ENCODE measurements around the gene TOM1.

The TOM1 gene

DNA sequence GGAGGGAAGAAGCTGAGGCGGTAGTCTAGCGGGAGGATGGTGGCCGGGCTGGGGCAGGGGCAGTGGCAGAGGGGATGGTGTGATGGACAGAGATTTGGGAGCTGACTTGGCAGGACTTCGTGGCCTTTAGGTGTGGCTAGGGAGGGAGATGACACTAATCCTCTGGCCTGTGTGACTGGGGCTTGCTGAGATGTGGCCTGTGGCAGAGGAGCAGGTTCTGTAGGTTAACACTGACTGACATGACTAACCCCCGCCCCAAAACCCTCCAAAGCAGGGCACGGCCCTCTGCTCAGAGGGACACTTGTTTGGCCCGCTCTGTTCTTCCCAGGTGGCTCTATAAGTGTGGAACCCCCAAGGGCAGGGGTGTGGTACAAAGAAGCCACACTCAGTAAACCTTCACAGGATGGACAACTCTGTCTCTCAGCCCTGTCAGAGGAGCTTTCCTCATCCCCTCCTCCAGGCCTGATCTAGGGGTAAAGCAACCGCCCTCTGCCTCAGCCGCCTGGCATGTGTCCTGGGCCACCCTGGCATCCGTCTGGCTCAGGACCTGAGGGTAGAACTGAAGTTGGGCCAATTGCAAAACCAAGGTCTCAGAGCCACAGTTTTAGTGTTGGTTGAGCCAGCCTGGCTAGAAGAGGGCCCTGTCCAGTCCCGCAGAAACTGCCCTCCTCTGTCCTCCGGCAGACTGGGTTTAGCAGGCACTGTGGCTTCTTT, 15.6 kb downstream of the TOM1 start:
- no peaks in the 10 kb centered on the region for H3K36me3 Mint-ChIP-seq
- no peak overlapping the region for H3K4me3 Mint-ChIP-seq
- H3K9me3 Mint-ChIP-seq = no peaks in the 10 kb centered on the region
- no peaks in the 10 kb centered on the region for H3K27me3 Mint-ChIP-seq
- H3K4me1 Mint-ChIP-seq = peaks cover 46% of the 10 kb centered on the region
- H3K27ac Mint-ChIP-seq = no peak overlapping the region

DNA sequence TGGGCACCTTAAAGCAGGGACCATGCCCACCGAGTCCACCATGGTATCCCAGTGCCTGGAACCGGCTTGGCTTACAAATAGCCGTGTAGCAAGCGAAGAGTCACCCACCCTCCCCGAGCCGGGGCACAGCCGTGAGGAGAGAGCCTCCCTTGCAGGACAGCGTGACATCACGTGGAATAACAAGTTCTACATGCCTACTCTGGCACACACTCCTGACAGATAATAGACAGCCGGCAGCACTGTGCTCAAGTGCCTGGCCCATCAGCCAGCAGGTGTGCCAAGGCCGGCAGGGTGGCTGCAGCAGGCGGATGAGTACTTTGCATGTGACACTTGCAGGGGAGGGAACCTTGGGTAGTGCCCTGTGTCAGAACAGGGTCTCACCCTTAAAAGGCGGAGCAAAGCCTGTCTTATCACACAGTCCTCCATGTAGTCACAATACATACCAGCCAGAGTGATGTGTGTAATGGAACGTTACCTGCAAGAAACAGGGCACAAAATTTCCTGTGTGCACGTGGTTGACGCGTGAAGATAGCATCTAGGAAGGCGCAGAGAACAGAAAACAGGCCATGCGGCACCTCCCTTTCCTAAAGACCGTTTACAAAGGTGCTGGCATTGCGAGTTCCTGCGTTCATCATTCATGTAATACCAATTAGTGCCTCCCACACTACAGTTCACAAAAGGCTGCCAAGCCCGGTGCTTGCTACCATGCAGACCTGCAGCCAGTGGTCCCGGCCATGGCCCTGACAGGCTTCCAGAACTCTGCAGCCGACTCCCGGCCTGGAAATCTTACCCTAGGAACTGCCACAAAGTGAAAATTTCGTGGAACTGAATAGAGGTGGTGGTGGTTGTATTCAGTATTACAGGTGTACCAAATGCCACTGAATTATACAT, 16.4 kb downstream of the TOM1 start:
- no peaks in the 10 kb centered on the region for H3K27me3 Mint-ChIP-seq
- H3K4me1 Mint-ChIP-seq = peaks cover 38% of the 10 kb centered on the region
- no peak overlapping the region for H3K27ac Mint-ChIP-seq
- no peaks in the 10 kb centered on the region for H3K36me3 Mint-ChIP-seq
- no peak overlapping the region for H3K4me3 Mint-ChIP-seq
- H3K9me3 Mint-ChIP-seq = no peaks in the 10 kb centered on the region

DNA sequence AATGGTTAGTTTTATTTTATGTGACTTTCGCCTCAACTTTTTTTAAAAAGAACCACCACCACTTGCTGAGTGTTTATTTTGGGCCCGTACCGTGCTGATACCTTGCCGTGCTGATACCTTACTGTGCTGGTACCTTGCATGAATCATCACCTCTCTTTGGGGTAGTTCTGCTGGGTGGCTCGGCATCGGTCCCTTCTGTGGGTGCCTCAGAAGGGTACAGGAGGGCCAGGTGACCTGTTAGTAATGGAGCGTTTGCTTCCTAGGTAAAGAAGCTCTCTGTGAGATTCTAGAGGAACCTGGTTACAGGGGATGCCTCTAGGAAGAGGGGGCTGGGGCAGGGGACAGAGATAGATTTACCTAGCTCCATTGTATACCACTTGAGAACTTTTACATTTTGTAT, 17.1 kb downstream of the TOM1 start:
- H3K4me1 Mint-ChIP-seq = peaks cover 32% of the 10 kb centered on the region
- H3K9me3 Mint-ChIP-seq = no peaks in the 10 kb centered on the region
- no peaks in the 10 kb centered on the region for H3K27me3 Mint-ChIP-seq
- H3K36me3 Mint-ChIP-seq = peaks cover 2% of the 10 kb centered on the region
- H3K4me3 Mint-ChIP-seq = no peak overlapping the region
- H3K27ac Mint-ChIP-seq = no peak overlapping the region

DNA sequence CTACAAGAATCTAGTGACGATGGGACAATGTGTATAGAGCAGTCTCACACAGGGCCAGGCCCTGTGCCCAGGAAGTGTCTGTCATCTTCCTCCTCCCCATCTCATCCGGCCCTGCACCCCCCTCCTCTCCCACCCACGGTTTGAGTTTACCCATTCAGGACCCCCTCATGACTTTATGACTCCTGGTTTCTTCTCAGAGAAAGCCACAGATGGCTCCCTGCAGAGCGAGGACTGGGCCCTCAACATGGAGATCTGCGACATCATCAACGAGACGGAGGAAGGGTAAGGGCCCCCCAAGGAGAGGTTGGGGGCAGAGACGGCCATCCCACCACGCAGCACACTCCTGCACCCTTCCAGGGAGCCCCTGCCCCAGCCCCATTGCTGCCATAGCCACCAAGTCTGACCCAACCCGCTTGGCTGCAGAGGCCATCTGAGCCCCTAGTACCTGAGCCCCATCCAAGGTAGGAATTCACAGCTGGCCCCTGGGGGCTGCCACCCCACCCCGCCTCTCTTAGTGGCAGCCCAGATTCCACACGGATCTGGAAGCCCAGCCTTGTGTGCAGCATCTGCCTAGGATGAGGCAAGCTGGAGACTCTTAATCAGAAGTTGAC, 18.1 kb downstream of the TOM1 start:
- Mint-ChIP-seq H3K4me1 (peaks cover 24% of the 10 kb centered on the region), H3K27me3 (no peaks in the 10 kb centered on the region), H3K36me3 (peaks cover 3% of the 10 kb centered on the region), H3K27ac (no peak overlapping the region), H3K9me3 (no peaks in the 10 kb centered on the region), H3K4me3 (no peak overlapping the region)

DNA sequence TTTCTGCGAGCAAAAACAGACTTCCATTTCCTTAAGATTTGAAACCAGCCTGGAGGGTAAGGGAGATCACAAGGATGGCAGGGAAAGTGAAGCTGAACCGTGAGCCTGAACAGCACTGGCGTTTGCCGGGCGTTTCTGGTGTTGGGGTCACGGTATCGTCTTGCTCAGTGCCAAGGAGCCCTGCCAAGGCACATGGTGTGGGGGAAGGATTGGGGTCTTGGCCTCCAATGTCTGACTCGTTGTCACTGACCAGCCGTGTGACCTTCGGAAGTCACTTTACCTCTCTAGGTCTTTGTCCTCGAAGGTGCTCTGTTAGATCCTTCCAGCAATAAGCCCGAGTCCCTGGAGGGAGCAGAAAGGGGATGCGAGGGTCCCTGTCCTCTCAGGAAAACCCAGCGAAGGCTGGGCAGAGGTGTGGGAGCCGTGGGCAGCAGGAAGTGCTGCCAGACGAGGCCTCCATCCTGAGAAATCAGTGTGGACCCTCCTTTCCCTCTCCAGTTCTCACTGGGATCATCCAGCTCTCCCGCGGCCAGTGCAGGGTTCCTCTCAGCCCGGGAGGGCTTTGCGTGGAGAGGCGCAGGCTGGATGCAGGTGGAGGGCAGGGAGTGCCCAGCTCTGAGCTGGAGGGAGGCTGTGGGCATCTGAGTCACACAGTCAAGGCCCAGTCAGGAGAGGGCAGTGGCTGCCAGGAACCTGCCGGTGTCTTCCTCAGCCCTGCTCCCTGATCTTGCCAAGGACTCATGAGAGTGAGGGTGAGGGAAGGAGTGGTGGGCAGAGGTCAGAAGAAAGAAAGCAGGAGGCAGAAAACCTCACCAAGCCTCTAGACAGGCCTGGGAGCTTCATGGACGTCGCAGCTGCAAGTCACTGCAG, 18.9 kb downstream of the TOM1 start:
- Mint-ChIP-seq H3K36me3 (peaks cover 3% of the 10 kb centered on the region), H3K4me1 (peaks cover 18% of the 10 kb centered on the region), H3K27ac (no peak overlapping the region), H3K4me3 (no peak overlapping the region), H3K9me3 (no peaks in the 10 kb centered on the region), H3K27me3 (no peaks in the 10 kb centered on the region)

DNA sequence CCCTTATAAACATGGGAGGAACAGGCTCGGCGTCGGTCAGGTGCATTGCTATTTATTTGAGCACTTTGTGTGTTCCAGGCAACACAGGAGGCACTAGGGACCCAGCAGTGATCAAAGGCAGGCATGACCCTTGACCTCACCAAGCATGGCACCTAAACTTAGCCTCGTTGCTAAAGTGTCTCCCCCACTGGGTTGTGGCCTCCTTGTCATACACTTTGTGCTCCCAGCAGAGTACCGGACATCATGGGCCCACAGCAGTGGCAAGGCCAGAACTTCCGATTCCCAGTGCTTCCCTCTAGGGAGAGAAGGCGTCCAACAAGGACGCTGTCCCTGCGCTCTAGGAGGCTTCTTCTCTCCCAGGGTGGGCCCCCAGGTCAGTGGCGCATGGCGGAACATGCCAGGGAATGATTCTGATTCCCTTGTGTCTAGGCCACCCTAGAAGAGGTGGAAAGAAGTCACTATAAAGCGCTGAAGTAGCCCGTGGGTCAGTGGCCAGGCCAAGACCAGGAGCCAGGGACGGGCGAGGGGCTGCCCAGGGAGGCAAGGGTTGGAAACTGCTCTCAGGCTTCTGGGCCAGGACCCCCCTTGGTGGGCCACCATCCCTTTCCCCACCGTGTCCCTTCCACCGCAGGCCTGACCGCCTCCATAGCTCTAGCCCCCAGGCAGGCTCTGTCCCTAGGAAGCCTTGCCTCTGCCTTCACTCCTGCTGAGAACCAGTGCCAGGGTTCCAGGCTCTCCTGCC, 19.7 kb downstream of the TOM1 start:
- Mint-ChIP-seq H3K36me3 (peaks cover 5% of the 10 kb centered on the region), H3K27me3 (no peaks in the 10 kb centered on the region), H3K4me3 (no peak overlapping the region), H3K9me3 (no peaks in the 10 kb centered on the region), H3K4me1 (peaks cover 12% of the 10 kb centered on the region), H3K27ac (no peak overlapping the region)

DNA sequence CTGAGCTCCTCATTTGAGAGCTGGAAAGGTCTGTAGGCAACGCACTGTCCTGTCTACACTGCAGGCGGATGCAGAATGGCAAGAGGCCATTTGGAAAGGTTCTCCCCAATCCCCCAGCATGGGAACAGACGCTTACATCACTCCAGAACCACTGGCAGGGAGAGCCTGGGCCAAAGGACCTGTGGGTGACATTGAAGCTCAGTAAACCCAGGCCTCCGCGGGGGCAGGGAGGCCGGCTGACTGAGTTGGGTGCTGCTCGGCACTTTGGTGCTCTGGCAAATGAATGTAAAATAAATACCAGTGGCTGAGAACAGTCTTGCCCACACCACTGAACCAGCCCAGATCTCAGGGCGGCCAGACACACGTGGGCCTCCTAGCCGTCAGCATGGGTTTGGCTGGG, 22.4 kb downstream of the TOM1 start:
- H3K9me3 Mint-ChIP-seq = no peaks in the 10 kb centered on the region
- H3K4me1 Mint-ChIP-seq = no peaks in the 10 kb centered on the region
- no peak overlapping the region for H3K4me3 Mint-ChIP-seq
- H3K27me3 Mint-ChIP-seq = no peaks in the 10 kb centered on the region
- no peak overlapping the region for H3K27ac Mint-ChIP-seq
- H3K36me3 Mint-ChIP-seq = peaks cover 7% of the 10 kb centered on the region

DNA sequence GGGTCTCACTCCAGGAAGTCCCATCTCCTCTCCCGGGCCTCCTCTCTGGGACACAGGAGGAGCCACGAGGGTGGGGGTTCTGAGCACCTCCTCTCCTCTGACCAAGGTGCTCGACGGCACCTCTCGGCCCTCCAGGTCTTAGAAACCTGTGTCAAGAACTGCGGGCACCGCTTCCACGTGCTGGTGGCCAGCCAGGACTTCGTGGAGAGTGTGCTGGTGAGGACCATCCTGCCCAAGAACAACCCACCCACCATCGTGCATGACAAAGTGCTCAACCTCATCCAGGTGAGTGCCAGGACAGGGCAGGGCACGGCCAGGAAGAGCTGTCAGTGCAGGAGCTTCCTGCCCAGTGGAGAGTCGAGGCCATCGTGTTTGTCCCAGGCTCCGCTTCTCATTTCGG, 23.2 kb downstream of the TOM1 start:
- H3K27ac Mint-ChIP-seq = no peak overlapping the region
- H3K36me3 Mint-ChIP-seq = peaks cover 7% of the 10 kb centered on the region
- H3K9me3 Mint-ChIP-seq = no peaks in the 10 kb centered on the region
- H3K4me1 Mint-ChIP-seq = peaks cover under 1% of the 10 kb centered on the region
- H3K4me3 Mint-ChIP-seq = no peak overlapping the region
- H3K27me3 Mint-ChIP-seq = no peaks in the 10 kb centered on the region

DNA sequence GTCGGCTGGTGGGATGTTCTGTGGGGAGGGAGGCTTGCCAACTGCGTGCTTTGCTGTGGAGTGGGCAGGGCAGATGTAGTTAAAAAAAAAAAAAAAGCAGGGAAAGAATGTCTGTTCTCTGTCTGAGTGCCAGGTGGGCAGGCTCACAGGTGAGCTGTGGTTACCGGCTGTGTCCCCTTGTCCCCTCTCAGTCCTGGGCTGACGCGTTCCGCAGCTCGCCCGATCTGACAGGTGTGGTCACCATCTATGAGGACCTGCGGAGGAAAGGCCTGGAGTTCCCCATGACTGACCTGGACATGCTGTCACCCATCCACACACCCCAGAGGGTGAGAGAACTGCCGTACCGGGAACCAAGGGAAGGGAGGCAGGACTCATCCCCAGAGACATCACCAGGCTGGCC, 23.6 kb downstream of the TOM1 start:
- Mint-ChIP-seq H3K27me3 (no peaks in the 10 kb centered on the region), H3K36me3 (peaks cover 7% of the 10 kb centered on the region), H3K4me1 (peaks cover 5% of the 10 kb centered on the region), H3K9me3 (no peaks in the 10 kb centered on the region), H3K4me3 (no peak overlapping the region), H3K27ac (no peak overlapping the region)

DNA sequence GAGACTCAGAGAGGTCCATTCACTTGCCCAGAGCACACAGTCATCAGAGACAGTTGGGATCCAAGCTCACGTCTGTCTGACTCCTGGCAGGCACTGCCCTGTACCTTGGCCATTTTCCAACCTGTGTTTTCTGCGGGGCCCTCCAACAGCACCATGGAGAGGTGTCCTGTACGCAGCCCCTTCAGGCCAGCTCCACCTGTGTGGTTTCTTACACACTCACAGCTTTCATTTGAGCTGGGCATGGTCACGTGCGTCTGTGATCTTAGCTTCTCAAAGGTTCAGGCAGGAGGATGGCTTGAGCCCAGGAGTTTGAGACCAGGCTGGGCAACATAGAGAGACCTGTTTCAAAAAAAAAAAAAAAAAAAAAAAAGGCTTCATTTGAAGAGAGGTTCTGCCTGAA, 24.4 kb downstream of the TOM1 start:
- Mint-ChIP-seq H3K27ac (no peak overlapping the region), H3K9me3 (no peaks in the 10 kb centered on the region), H3K36me3 (peaks cover 7% of the 10 kb centered on the region), H3K4me3 (no peak overlapping the region), H3K4me1 (peaks cover 8% of the 10 kb centered on the region), H3K27me3 (no peaks in the 10 kb centered on the region)

DNA sequence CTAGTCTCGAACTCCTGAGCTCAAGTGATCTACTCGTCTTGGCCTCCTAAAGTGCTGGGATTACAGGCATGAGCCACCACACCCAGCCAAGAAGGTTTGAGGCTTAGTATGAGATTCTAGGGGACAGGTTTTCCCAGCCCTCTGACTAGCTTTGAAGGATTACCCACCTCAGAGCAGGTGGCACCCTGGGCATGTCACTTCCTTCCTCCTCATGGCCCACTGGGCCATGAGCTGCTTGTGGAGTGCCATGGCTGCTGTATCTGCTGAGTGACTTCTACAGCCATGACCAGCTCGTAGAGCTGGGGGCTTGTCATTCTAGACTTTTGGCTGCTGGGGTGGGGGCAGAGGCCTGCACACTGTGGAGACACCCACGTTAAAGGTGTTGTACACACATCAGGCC, 25.1 kb downstream of the TOM1 start:
- Mint-ChIP-seq H3K4me3 (no peak overlapping the region), H3K36me3 (peaks cover 7% of the 10 kb centered on the region), H3K27me3 (no peaks in the 10 kb centered on the region), H3K9me3 (no peaks in the 10 kb centered on the region), H3K4me1 (peaks cover 13% of the 10 kb centered on the region), H3K27ac (no peak overlapping the region)

DNA sequence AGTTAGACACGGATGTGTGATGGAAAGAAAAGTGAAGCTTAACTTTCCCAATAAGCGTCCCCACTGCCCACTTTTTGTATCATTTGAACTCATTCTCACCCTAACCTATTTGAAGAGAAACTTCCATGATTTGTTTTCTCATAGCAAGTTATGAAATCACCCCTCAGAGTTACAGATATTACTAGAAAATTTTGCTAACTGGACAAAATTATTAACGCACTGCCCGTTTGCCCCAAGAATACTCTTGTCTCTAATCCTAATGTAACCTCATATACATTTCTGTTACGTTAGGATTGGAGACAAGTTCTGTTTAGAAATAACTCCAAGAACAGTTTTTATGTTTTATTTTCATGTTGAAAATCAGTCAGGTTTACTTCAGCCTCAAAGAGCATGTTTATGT, 25.5 kb downstream of the TOM1 start:
- peaks cover 15% of the 10 kb centered on the region for H3K4me1 Mint-ChIP-seq
- H3K27ac Mint-ChIP-seq = no peak overlapping the region
- no peak overlapping the region for H3K4me3 Mint-ChIP-seq
- no peaks in the 10 kb centered on the region for H3K9me3 Mint-ChIP-seq
- H3K27me3 Mint-ChIP-seq = no peaks in the 10 kb centered on the region
- peaks cover 7% of the 10 kb centered on the region for H3K36me3 Mint-ChIP-seq

DNA sequence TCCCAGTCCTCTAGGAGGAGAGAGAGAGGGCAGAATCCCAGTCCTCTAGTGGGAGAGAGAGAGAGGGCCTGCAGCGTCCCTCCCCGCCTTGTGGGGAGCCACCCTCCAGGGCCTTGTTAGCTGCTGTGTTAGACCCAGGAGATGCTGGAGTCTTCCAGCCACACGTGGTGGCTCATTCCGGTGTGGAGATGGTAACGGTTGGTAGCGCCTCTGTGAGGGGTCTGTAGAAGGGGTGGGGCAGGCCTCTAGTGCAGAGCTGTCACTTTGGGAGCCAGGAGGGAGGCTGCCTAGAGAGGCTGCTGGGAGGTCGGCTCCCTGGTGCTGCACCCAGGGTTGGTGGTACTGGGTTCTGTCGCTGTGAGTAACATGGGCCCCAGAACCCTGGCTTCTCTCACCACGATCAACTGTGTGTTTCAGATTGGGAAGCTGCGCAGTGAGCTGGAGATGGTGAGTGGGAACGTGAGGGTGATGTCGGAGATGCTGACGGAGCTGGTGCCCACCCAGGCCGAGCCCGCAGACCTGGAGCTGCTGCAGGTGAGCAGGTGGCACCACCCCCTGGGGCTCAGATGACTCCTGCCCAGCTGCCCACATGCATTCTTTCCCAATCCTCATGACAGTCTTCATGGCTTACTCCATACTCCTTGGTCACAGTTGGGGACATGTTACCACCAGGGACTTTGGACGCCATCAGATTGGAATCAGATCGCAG, 27.3 kb downstream of the TOM1 start:
- H3K27ac Mint-ChIP-seq = no peak overlapping the region
- H3K27me3 Mint-ChIP-seq = no peaks in the 10 kb centered on the region
- H3K36me3 Mint-ChIP-seq = peaks cover 7% of the 10 kb centered on the region

DNA sequence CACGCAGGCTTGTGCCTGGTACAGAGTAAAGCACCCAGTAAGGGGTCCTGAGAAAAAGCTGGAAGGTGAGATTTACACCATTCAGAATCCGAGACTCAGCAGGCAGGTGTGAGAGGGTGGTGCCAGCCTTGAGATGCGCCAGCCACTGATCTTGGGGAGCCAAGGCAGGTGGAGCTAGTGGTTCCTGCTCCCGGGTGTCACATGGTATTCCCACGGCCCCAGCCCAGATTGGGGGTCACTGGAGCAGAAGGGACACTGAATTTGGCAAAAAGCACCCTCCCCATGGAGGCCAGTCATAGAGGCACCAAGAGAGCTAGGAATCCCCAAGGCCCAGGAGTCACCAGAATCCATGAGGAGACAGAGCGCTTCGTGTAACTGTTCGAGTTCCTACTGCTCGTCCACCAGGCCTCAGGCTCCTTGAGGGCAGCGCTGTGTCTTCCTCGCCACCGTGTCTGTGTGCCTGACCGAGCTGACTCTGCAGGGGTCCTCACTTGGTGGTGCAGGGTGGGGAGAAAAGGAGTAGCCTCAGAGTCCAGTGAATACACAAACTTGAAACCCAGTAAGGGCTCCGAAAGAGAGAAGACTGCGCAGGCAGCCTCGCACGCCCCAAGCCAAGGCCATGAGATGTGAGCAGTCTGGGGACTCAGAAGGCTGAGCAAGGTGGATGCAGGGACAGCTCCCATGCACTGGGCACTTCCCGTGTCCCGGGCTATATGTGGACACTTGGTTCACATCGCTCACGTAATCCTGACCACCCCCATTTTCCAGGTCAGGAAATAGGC, 28.2 kb downstream of the TOM1 start:
- Mint-ChIP-seq H3K4me1 (peaks cover 27% of the 10 kb centered on the region), H3K27me3 (no peaks in the 10 kb centered on the region), H3K27ac (no peak overlapping the region), H3K4me3 (no peak overlapping the region), H3K36me3 (peaks cover 7% of the 10 kb centered on the region), H3K9me3 (no peaks in the 10 kb centered on the region)

More for the DNA sequence above, 27.3 kb downstream of the TOM1 start:
- H3K4me3 Mint-ChIP-seq = no peak overlapping the region
- H3K4me1 Mint-ChIP-seq = peaks cover 27% of the 10 kb centered on the region
- H3K9me3 Mint-ChIP-seq = no peaks in the 10 kb centered on the region
